Stimulated activated effector memory CD8-positive, alpha-beta T cell treated with anti-CD3 and anti-CD28 coated beads, Interleukin-12 subunit alpha, Interleukin-12 subunit beta, amount 100 ng/mL, for 72 hours (primary cell): Measurements from ENCODE around the gene CAMSAP2.

Experiments used
- ATAC-seq: fragments of 150-1000 bp; cut with Tn5 transposase; 2 replicates; pipeline ENCODE4 v1.10.0; 2021
- DNase-seq, 2 donors: peaks; one replicate each; pipeline ENCODE4 v3.0.0; 2021 to 2022; ENCODE audit warnings: low spot score in 2 of 2
- H3K27ac Mint-ChIP-seq: one replicate; pipeline ENCODE4 v1.8.0; 2022; ENCODE audit warnings: mild to moderate bottlenecking, mixed read lengths
- H3K36me3 Mint-ChIP-seq: one replicate; pipeline ENCODE4 v1.8.0; 2022; ENCODE audit warnings: mild to moderate bottlenecking, mixed read lengths
- H3K4me1 Mint-ChIP-seq: one replicate; pipeline ENCODE4 v1.8.0; 2022; ENCODE audit warnings: mixed read lengths
- H3K4me3 Mint-ChIP-seq: one replicate; pipeline ENCODE4 v1.8.0; 2022; ENCODE audit warnings: mild to moderate bottlenecking, mixed read lengths
- H3K9me3 Mint-ChIP-seq: one replicate; pipeline ENCODE4 v1.8.0; 2022; ENCODE audit warnings: mixed read lengths

CAMSAP2 gene

GRCh38 chr1:200899451-200899915, 160.8 kb downstream of the CAMSAP2 start:
- ATAC-seq (no peak), DNase-seq (no peak)
- H3K27ac Mint-ChIP-seq = no peak overlapping the region
- no peaks in the 10 kb centered on the region for H3K9me3 Mint-ChIP-seq
- no peak overlapping the region for H3K4me3 Mint-ChIP-seq
- peaks cover 10% of the 10 kb centered on the region for H3K4me1 Mint-ChIP-seq
- H3K36me3 Mint-ChIP-seq = no peaks in the 10 kb centered on the region

GRCh38 chr1:200899954-200900867, 161.5 kb downstream of the CAMSAP2 start:
- Mint-ChIP-seq H3K4me1 (peaks cover 10% of the 10 kb centered on the region), H3K36me3 (no peaks in the 10 kb centered on the region), H3K4me3 (no peak overlapping the region), H3K9me3 (no peaks in the 10 kb centered on the region), H3K27ac (no peak overlapping the region)
- ATAC-seq = no peak
- DNase-seq = no peak

DNA sequence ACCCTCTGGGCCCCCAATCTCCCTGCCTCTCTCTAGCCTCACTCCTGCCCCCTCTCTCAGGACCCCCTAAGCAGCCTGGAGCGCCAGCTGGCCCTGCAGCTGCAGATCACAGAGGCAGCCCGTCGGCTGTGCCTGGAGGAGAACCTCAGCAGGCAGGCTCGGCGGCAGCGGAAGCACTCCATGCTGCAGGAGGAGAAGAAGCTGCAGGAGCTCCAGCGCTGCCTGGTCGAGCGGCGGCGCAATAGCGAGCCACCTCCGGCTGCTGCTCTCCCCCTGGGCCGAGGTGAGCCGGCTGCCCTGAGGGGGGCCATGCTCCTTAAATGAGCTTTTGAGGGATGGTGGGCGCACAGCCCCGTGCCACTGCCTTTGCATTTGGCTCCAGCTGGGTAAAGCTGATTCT, 162.2 kb downstream of the CAMSAP2 start:
- no peak for DNase-seq
- H3K27ac Mint-ChIP-seq = no peak overlapping the region
- peaks cover 10% of the 10 kb centered on the region for H3K4me1 Mint-ChIP-seq
- no peaks in the 10 kb centered on the region for H3K9me3 Mint-ChIP-seq
- no peak for ATAC-seq
- H3K36me3 Mint-ChIP-seq = no peaks in the 10 kb centered on the region
- H3K4me3 Mint-ChIP-seq = no peak overlapping the region

GRCh38 chr1:200901350-200901749, 162.7 kb downstream of the CAMSAP2 start:
- peaks cover 10% of the 10 kb centered on the region for H3K4me1 Mint-ChIP-seq
- no peak overlapping the region for H3K4me3 Mint-ChIP-seq

GRCh38 chr1:200901796-200902444, 163.2 kb downstream of the CAMSAP2 start:
- DNase-seq (no peak), ATAC-seq (no peak)
- no peaks in the 10 kb centered on the region for H3K36me3 Mint-ChIP-seq
- H3K4me1 Mint-ChIP-seq = peaks cover 10% of the 10 kb centered on the region
- no peak overlapping the region for H3K4me3 Mint-ChIP-seq
- no peaks in the 10 kb centered on the region for H3K9me3 Mint-ChIP-seq
- H3K27ac Mint-ChIP-seq = no peak overlapping the region

More at GRCh38 chr1:200901350-200901749, 162.7 kb downstream of the CAMSAP2 start:
- H3K36me3 Mint-ChIP-seq = no peaks in the 10 kb centered on the region
- H3K27ac Mint-ChIP-seq = no peak overlapping the region
- no peak for DNase-seq
- no peak for ATAC-seq
- H3K9me3 Mint-ChIP-seq = no peaks in the 10 kb centered on the region

DNA sequence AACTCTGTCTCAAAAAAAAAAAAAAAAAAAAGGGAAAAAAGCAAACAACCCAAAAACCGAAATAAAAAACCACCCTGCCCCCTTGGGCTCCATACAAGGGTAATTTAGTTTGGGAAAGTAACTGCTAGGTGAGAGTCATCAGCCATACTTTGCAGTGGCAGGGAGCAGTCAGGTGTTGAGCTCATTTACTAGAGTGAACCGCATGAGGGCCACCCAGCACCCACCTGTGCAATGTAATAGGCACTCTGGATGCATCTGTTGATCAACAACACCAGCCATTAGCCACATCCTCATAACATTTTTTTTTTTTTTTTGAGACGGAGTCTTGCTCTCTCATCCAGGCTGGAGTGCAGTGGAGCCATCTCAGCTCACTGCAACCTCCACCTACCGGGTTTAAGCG, 165.1 kb downstream of the CAMSAP2 start:
- Mint-ChIP-seq H3K27ac (no peak overlapping the region), H3K36me3 (no peaks in the 10 kb centered on the region), H3K9me3 (no peaks in the 10 kb centered on the region), H3K4me3 (no peak overlapping the region), H3K4me1 (peaks cover 13% of the 10 kb centered on the region)
- ATAC-seq (no peak), DNase-seq (no peak)

GRCh38 chr1:200904772-200905171, 166.1 kb downstream of the CAMSAP2 start:
- no peaks in the 10 kb centered on the region for H3K36me3 Mint-ChIP-seq
- DNase-seq (no peak), ATAC-seq (no peak)
- no peak overlapping the region for H3K27ac Mint-ChIP-seq
- no peaks in the 10 kb centered on the region for H3K9me3 Mint-ChIP-seq
- no peak overlapping the region for H3K4me3 Mint-ChIP-seq
- H3K4me1 Mint-ChIP-seq = peaks cover 13% of the 10 kb centered on the region

DNA sequence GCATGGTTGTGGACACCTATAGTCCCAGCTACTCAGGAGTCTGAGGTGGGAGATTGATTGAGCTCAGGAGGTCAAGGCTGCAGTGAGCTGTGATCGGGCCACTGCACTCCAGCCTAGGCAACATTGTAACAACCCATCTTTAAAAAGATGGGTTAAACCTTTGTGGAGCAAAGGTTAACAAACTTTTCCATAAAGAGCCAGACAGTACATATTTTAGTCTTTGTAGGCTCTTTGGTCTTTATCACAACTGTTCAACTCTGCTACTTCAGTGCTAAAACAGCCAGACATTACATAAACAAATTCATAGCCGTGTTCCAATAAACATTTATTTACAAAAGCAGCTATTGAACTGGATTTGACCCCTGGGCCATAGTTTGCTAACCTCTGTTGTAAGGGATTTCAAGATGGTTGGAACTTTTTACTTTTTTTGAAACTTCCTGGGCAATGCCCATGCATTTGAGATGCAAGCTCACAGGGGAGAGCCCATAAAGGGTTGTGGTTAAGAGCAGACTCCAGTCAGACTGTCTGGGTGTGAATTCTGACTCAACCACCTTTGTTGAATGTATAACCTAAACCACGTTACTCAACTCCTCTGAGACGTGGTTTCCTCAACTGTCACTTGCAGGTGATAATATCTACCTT, 166.8 kb downstream of the CAMSAP2 start:
- no peak overlapping the region for H3K27ac Mint-ChIP-seq
- peaks cover 13% of the 10 kb centered on the region for H3K4me1 Mint-ChIP-seq
- H3K36me3 Mint-ChIP-seq = no peaks in the 10 kb centered on the region
- DNase-seq = peak; percentile 42 to 71
- no peak overlapping the region for H3K4me3 Mint-ChIP-seq
- ATAC-seq = peak; percentile 99
- H3K9me3 Mint-ChIP-seq = no peaks in the 10 kb centered on the region

DNA sequence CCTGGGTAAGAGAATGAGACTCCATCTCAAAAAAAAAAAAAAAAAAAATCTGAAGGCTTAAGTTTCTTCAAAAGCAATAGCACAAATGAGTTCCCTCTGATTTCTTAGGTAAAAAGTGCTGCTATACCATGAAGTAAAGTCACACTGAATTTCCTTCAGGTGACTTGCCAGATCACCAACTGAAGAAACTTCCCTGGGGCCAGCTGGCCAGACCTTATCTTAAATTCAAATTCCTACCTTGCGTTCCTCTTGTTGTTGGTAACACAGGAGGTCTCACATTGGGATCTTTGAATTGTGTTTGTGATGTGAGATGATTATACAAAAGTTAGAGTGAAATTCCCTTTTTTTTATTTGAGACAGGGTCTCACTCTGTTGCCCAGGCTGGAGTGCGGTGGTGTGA, 167.8 kb downstream of the CAMSAP2 start:
- H3K27ac Mint-ChIP-seq = no peak overlapping the region
- ATAC-seq = no peak
- H3K4me1 Mint-ChIP-seq = peaks cover 13% of the 10 kb centered on the region
- H3K9me3 Mint-ChIP-seq = no peaks in the 10 kb centered on the region
- DNase-seq = no peak
- no peaks in the 10 kb centered on the region for H3K36me3 Mint-ChIP-seq
- no peak overlapping the region for H3K4me3 Mint-ChIP-seq

DNA sequence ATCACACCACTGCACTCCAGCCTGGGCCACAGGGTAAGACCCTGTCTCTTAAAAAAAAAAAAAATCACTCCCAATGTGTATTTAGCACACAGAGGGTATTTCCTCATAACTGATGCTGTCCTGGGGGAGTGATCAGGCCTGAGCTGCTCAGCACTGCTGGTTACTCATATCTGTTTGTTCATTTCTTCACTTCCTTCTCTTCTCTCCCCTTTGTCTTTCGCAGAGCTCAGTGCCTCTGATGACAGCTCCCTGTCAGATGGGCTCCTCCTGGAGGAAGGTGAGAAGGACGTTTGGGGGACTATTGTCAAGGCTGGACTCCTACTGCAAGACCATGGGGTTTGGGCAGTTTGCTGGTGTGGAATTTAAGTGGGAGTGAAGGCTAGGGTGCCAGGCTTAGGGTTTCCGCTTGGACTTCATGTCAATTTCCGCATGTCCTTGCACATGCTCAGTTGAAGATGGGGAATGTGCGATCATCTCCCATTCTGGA, 169.0 kb downstream of the CAMSAP2 start:
- H3K27ac Mint-ChIP-seq = no peak overlapping the region
- no peaks in the 10 kb centered on the region for H3K9me3 Mint-ChIP-seq
- peak; percentile 57 for ATAC-seq
- H3K36me3 Mint-ChIP-seq = no peaks in the 10 kb centered on the region
- H3K4me3 Mint-ChIP-seq = no peak overlapping the region
- DNase-seq = no peak
- peaks cover 13% of the 10 kb centered on the region for H3K4me1 Mint-ChIP-seq

GRCh38 chr1:200908191-200908868, 169.6 kb downstream of the CAMSAP2 start:
- DNase-seq (no peak), ATAC-seq (no peak)
- H3K27ac Mint-ChIP-seq = no peak overlapping the region
- no peaks in the 10 kb centered on the region for H3K36me3 Mint-ChIP-seq
- no peak overlapping the region for H3K4me3 Mint-ChIP-seq
- peaks cover 13% of the 10 kb centered on the region for H3K4me1 Mint-ChIP-seq
- H3K9me3 Mint-ChIP-seq = no peaks in the 10 kb centered on the region

- ATAC-seq = no peak
- H3K27ac Mint-ChIP-seq = no peak overlapping the region
- no peaks in the 10 kb centered on the region for H3K36me3 Mint-ChIP-seq
- H3K9me3 Mint-ChIP-seq = no peaks in the 10 kb centered on the region
- no peak for DNase-seq
- H3K4me1 Mint-ChIP-seq = peaks cover 13% of the 10 kb centered on the region
- H3K4me3 Mint-ChIP-seq = no peak overlapping the region
Observed at GRCh38 chr1:200909071-200909470, 170.4 kb downstream of the CAMSAP2 start.

- no peak for ATAC-seq
- peaks cover 13% of the 10 kb centered on the region for H3K4me1 Mint-ChIP-seq
Observed at GRCh38 chr1:200909757-200910239, 171.1 kb downstream of the CAMSAP2 start.

More at GRCh38 chr1:200909757-200910239, 171.1 kb downstream of the CAMSAP2 start:
- DNase-seq = no peak
- Mint-ChIP-seq H3K4me3 (no peak overlapping the region), H3K27ac (no peak overlapping the region), H3K36me3 (no peaks in the 10 kb centered on the region), H3K9me3 (no peaks in the 10 kb centered on the region)
